ENCODE data around the gene NLK. TPM values are rescaled to one million over a fixed set of nuclear protein-coding genes. Genes with fewer than 3 reads are reported as not detected.

NLK gene
- polyA plus RNA-seq, 1 experiment: 24.5 TPM

GRCh38 chr17:28039251-28039650 is 3.2 kb upstream of the NLK start:
- TF ChIP-seq, protein P1, sequence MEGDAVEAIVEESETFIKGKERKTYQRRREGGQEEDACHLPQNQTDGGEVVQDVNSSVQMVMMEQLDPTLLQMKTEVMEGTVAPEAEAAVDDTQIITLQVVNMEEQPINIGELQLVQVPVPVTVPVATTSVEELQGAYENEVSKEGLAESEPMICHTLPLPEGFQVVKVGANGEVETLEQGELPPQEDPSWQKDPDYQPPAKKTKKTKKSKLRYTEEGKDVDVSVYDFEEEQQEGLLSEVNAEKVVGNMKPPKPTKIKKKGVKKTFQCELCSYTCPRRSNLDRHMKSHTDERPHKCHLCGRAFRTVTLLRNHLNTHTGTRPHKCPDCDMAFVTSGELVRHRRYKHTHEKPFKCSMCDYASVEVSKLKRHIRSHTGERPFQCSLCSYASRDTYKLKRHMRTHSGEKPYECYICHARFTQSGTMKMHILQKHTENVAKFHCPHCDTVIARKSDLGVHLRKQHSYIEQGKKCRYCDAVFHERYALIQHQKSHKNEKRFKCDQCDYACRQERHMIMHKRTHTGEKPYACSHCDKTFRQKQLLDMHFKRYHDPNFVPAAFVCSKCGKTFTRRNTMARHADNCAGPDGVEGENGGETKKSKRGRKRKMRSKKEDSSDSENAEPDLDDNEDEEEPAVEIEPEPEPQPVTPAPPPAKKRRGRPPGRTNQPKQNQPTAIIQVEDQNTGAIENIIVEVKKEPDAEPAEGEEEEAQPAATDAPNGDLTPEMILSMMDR (IDR thresholded peaks at IDR 0.05; ENCODE audit: low read depth, low read length): no peak
- POLR2A ChIA-PET: no interaction called here
- CTCF ChIA-PET: no interaction called here
- Histone ChIP-seq H3K27me3 (ENCODE audit: control insufficient read depth, insufficient read depth, low read length) (no peaks in the 10 kb centered on the region), H3K4me3 (ENCODE audit: low read depth, low read length) (no peak overlapping the region), H3K9me3 (ENCODE audit: control insufficient read depth, insufficient read depth, low read length) (peaks cover 4% of the 10 kb centered on the region; the same call in 1 of the 2 replicates), H3K27ac (ENCODE audit: low read depth, low read length) (no peak overlapping the region)
- DNase-seq (ENCODE audit: low read depth, low spot score): no peak

- CTCF ChIA-PET: interaction anchor here (1.3 to 1.4 kb wide), 2 partner anchors 53 to 146 kb away, joined by 5 to 8 read pairs; partner anchors contain the start of gene LYRM9
- H3K9me3 ChIP-seq (ENCODE audit: control insufficient read depth, insufficient read depth, low read length): peaks cover 4% of the 10 kb centered on the region; the same call in 1 of the 2 replicates
- no peak overlapping the region for H3K27ac ChIP-seq (ENCODE audit: low read depth, low read length)
- POLR2A ChIA-PET: no interaction called here
- H3K4me3 ChIP-seq (ENCODE audit: low read depth, low read length): peak overlapping the region; percentile 45; the same call in 1 of the 2 replicates
- H3K27me3 ChIP-seq (ENCODE audit: control insufficient read depth, insufficient read depth, low read length): no peaks in the 10 kb centered on the region
- no peak for DNase-seq (ENCODE audit: low read depth, low spot score)
- TF ChIP-seq, protein P1 (IDR thresholded peaks at IDR 0.05; ENCODE audit: low read depth, low read length): no peak
Measured at GRCh38 chr17:28040406-28040805, 2.1 kb upstream of the NLK start.

- TF ChIP-seq, protein P1 (IDR thresholded peaks at IDR 0.05; ENCODE audit: low read depth, low read length): no peak
- ChIA-PET POLR2A (interaction anchor here (0.6 to 1.2 kb wide), 22 partner anchors 10 to 1134 kb away, joined by 3 to 9 read pairs (median 4); partner anchors contain the start of genes IFT20, LYRM9, POLDIP2 and TNFAIP1), CTCF (interaction anchor here (0.6 to 1.4 kb wide), 4 partner anchors 13 to 236 kb away, joined by 3 to 8 read pairs (median 5); partner anchors contain the start of gene LYRM9)
- H3K4me3 ChIP-seq (ENCODE audit: low read depth, low read length): peak overlapping the region; percentile 81
- peak overlapping the region; percentile 67 for H3K27ac ChIP-seq (ENCODE audit: low read depth, low read length)
- no peaks in the 10 kb centered on the region for H3K27me3 ChIP-seq (ENCODE audit: control insufficient read depth, insufficient read depth, low read length)
- H3K9me3 ChIP-seq (ENCODE audit: control insufficient read depth, insufficient read depth, low read length): peaks cover 4% of the 10 kb centered on the region; the same call in 1 of the 2 replicates
- peak; percentile 99 for DNase-seq (ENCODE audit: low read depth, low spot score)
Measured at GRCh38 chr17:28041068-28041843, 1.2 kb upstream of the NLK start.

- Histone ChIP-seq H3K9me3 (ENCODE audit: control insufficient read depth, insufficient read depth, low read length) (peaks cover 4% of the 10 kb centered on the region; the same call in 1 of the 2 replicates), H3K27me3 (ENCODE audit: control insufficient read depth, insufficient read depth, low read length) (no peaks in the 10 kb centered on the region), H3K27ac (ENCODE audit: low read depth, low read length) (peak overlapping the region; percentile 67), H3K4me3 (ENCODE audit: low read depth, low read length) (peak overlapping the region; percentile 81)
- no peak for DNase-seq (ENCODE audit: low read depth, low spot score)
- POLR2A ChIA-PET: interaction anchor here (0.7 to 1.2 kb wide), 8 partner anchors 41 to 315 kb away, joined by 4 to 9 read pairs (median 4); partner anchors contain the start of genes IFT20, POLDIP2 and TNFAIP1
- CTCF ChIA-PET: interaction anchor here (1.3 kb wide), 1 partner anchor 52 kb away, joined by 5 read pairs; no protein-coding TSS in a partner anchor
- TF ChIP-seq, protein P1 (IDR thresholded peaks at IDR 0.05; ENCODE audit: low read depth, low read length): no peak
Measured at GRCh38 chr17:28041844-28042656, 427 bp upstream of the NLK start.
